ENCODE data around the gene VWA7. TPM values are rescaled to one million over a fixed set of nuclear protein-coding genes. Genes with fewer than 3 reads are reported as not detected.

Gene VWA7
- total and polyA plus RNA-seq, 5 experiments from 2014 or later = 0.34 to 0.52 (median 0.47) TPM; not detected in 2

DNA sequence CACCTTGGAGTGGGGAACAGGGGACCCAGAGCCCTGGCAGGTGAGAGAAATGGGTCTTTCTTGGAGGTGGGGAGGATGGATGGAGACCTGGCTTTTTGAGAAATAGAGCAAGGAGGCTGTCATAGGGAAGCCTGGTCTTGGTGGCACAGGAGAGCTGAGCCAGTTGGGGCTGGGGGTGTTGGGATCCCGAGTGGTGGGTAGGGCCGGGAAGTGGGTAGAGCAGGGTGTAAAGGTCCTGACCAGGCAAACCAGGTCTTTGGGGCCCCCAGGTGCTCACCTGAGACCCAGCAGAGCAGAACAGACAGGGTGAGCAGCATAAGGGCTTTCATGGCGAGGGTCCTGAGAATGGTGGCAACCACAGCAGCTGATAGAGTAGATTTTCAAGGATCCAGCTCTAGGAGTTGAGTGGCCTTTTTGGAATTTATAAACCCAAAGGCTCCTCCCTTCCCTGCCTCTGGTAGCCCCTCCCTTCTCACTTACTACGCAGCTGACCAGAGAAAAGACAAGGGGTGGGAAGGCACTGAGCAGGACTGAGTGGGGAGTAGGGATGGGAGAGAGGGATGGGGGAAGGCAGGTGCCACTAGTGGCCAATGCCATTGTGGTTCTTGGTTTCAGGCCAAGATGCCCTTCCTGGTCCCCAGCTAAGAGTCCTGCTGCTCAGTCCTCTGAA is 55.6 kb downstream of the VWA7 start, which contains the start of gene LY6G6C:
Gene LY6G6C (minus strand): TSS at position 396 of the 670 bp plus-strand sequence. CDS start 67 bp downstream, at position 329.
- ATAC-seq (no peak), DNase-seq (no peak)
- POLR2A ChIA-PET = interaction anchor here (0.6 kb wide), 1 partner anchor 86 kb away, joined by 8 read pairs; no protein-coding TSS in a partner anchor

DNA sequence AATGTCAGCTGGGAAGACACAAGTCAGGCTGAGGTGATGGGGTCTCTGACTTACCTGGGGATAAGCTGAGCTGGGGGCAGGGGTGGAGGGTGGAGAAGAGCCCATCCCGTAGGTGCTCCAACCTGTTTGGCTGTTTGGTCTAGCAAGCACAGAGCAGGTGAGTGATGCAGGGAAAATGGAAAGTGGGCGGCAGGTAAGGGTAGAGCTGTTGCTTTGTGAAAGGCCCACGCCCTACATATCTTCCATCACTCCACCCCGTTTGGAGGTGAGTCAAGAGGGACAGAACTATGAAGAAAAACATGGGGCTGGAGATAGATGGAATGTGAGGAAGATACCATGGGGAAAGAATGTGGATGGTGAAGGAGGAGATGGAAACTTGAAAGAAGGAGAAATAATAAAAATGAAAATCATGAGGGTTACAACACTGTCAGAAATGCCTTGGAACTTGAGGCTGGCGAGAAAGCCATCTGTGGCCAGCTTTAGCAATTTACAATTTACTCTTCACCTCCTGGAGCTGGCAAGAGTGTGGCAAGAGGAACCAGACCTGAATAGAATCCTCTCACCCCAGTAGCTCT is 56.8 kb downstream of the VWA7 start:
- no peak for ATAC-seq
- POLR2A ChIA-PET = no interaction called here
- H3K27ac Mint-ChIP-seq = peak overlapping the region in 1 of 10 donors; percentile 74

More for the DNA sequence above, 55.6 kb downstream of the VWA7 start, which contains the start of gene LY6G6C:
- Mint-ChIP-seq H3K36me3 (no peaks in the 10 kb centered on the region), H3K4me1 (peaks cover 14 to 30% (median 23%) of the 10 kb centered on the region in 4 donors), H3K4me3 (peak within 1 kb of the TSS in 2 of 10 donors; percentile 1 to 30), H3K9me3 (no peaks in the 10 kb centered on the region), H3K27me3 (no peaks in the 10 kb centered on the region), H3K27ac (peak within 1 kb of the TSS in 5 of 10 donors; percentile 7 to 87 (median 78))

GRCh38 chr6:31719001-31719400 is 58.1 kb downstream of the VWA7 start:
- ATAC-seq (no peak), DNase-seq (no peak)
- Mint-ChIP-seq H3K27ac (peak overlapping the region in 1 of 10 donors; percentile 56), H3K27me3 (no peaks in the 10 kb centered on the region), H3K4me3 (no peak overlapping the region), H3K4me1 (peaks cover 10 to 17% (median 14%) of the 10 kb centered on the region in 4 donors), H3K36me3 (no peaks in the 10 kb centered on the region), H3K9me3 (no peaks in the 10 kb centered on the region)
- POLR2A ChIA-PET = no interaction called here

More for the DNA sequence above, 56.8 kb downstream of the VWA7 start:
- Mint-ChIP-seq H3K9me3 (no peaks in the 10 kb centered on the region), H3K36me3 (no peaks in the 10 kb centered on the region), H3K27me3 (no peaks in the 10 kb centered on the region), H3K4me3 (no peak overlapping the region), H3K4me1 (peaks cover 10 to 21% (median 13%) of the 10 kb centered on the region in 4 donors)
- DNase-seq = no peak

DNA sequence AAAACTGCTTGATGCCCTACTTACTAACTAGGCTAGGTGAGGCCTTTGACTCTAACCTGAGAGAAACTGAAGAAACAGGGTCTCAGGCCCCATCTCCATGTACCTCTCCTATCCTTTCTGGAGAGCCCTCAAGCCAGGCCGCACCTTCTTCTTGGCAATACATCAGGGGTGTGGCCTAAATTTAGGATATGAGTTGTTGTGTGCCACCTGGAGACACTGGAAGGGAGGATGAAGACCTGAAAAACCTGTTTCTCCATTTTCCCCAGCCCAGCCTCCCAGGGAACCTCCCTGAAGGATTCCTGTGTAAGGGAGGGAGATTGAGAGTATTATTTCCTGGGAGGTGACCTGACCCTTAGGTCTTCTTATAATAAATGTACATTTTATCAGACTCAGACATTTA is 58.9 kb downstream of the VWA7 start:
- H3K9me3 Mint-ChIP-seq = no peaks in the 10 kb centered on the region
- no peak overlapping the region for H3K27ac Mint-ChIP-seq
- ATAC-seq (no peak), DNase-seq (no peak)
- POLR2A ChIA-PET = no interaction called here
- H3K4me1 Mint-ChIP-seq = peaks cover 9 to 15% (median 13%) of the 10 kb centered on the region in 4 donors
- H3K4me3 Mint-ChIP-seq = no peak overlapping the region
- no peaks in the 10 kb centered on the region for H3K36me3 Mint-ChIP-seq
- H3K27me3 Mint-ChIP-seq = no peaks in the 10 kb centered on the region

GRCh38 chr6:31717499-31718222 is 59.5 kb downstream of the VWA7 start:
- no peak overlapping the region for H3K4me3 Mint-ChIP-seq
- H3K27ac Mint-ChIP-seq = no peak overlapping the region
- no peaks in the 10 kb centered on the region for H3K27me3 Mint-ChIP-seq
- ATAC-seq (no peak), DNase-seq (no peak)
- H3K4me1 Mint-ChIP-seq = peaks cover 8 to 15% (median 11%) of the 10 kb centered on the region in 4 donors
- no peaks in the 10 kb centered on the region for H3K9me3 Mint-ChIP-seq
- H3K36me3 Mint-ChIP-seq = no peaks in the 10 kb centered on the region
- POLR2A ChIA-PET = no interaction called here

Other genes starting within 250 kb of the VWA7 start
Only the 30 nearest of the 43 such genes appear.
- 10 to 100 TPM; 23.0 to 27.3 TPM for gene AIF1, start 162.1 kb downstream of the VWA7 start, total RNA-seq
- gene AIF1, start 162.1 kb downstream of the VWA7 start, polyA plus RNA-seq = 100 to 1,000 TPM; 145 to 242 (median 239) TPM
- gene PRRC2A, start 156.6 kb downstream of the VWA7 start, total RNA-seq = 100 to 1,000 TPM; 227 to 230 TPM
- gene PRRC2A, start 156.6 kb downstream of the VWA7 start, polyA plus RNA-seq = 1 to 10 TPM; 4.5 to 7.1 (median 5.0) TPM
- 100 to 1,000 TPM; 244 to 258 TPM for gene BAG6, start 124.7 kb downstream of the VWA7 start, total RNA-seq
- gene BAG6, start 124.7 kb downstream of the VWA7 start, polyA plus RNA-seq = 10 to 100 TPM; 17.7 to 21.5 (median 21.1) TPM
- 1 to 10 TPM; 2.2 to 3.1 TPM for gene APOM, start 121.4 kb downstream of the VWA7 start, total RNA-seq
- 1 to 10 TPM; 5.0 to 8.0 (median 5.5) TPM for gene APOM, start 121.4 kb downstream of the VWA7 start, polyA plus RNA-seq
- 10 to 100 TPM; 24.9 to 26.3 TPM for gene C6orf47, start 116.5 kb downstream of the VWA7 start, total RNA-seq
- gene C6orf47, start 116.5 kb downstream of the VWA7 start, polyA plus RNA-seq = 10 to 100 TPM; 17.0 to 36.7 (median 21.3) TPM
- 10 to 100 TPM; 26.6 to 27.9 TPM for gene GPANK1, start 112.3 kb downstream of the VWA7 start, total RNA-seq
- gene GPANK1, start 112.3 kb downstream of the VWA7 start, polyA plus RNA-seq = 10 to 100 TPM; 20.8 to 22.9 (median 21.2) TPM
- gene CSNK2B, start 111.2 kb downstream of the VWA7 start, total RNA-seq = 100 to 1,000 TPM; 131 to 133 TPM
- gene CSNK2B, start 111.2 kb downstream of the VWA7 start, polyA plus RNA-seq = 100 to 1,000 TPM; 214 to 230 (median 217) TPM
- gene LY6G5B, start 107.4 kb downstream of the VWA7 start, total RNA-seq = 10 to 100 TPM; 44.1 to 48.8 TPM
- gene LY6G5B, start 107.4 kb downstream of the VWA7 start, polyA plus RNA-seq = under 1 TPM in 1 of 3 donors, not detected in 2; 0.25 TPM
- gene LY6G5C, start 96.3 kb downstream of the VWA7 start, total RNA-seq = 1 to 10 TPM; 4.4 to 5.5 TPM
- 1 to 10 TPM; 4.6 to 7.9 (median 7.6) TPM for gene LY6G5C, start 96.3 kb downstream of the VWA7 start, polyA plus RNA-seq
- 10 to 100 TPM; 58.4 to 59.9 TPM for gene ABHD16A, start 74.0 kb downstream of the VWA7 start, total RNA-seq
- gene ABHD16A, start 74.0 kb downstream of the VWA7 start, polyA plus RNA-seq = 10 to 100 TPM; 26.9 to 35.5 (median 34.1) TPM
- gene LY6G6F, start 70.5 kb downstream of the VWA7 start, total RNA-seq = not detected
- not detected for gene LY6G6F, start 70.5 kb downstream of the VWA7 start, polyA plus RNA-seq
- not detected for gene LY6G6D, start 62.0 kb downstream of the VWA7 start, total RNA-seq
- gene LY6G6D, start 62.0 kb downstream of the VWA7 start, polyA plus RNA-seq = not detected
- gene LY6G6C, start 55.6 kb downstream of the VWA7 start, total RNA-seq = not detected
- not detected for gene LY6G6C, start 55.6 kb downstream of the VWA7 start, polyA plus RNA-seq
- gene MPIG6B, start 54.0 kb downstream of the VWA7 start, total RNA-seq = 1 to 10 TPM; 1.4 to 1.9 TPM
- gene MPIG6B, start 54.0 kb downstream of the VWA7 start, polyA plus RNA-seq = 1 to 10 TPM; 1.2 to 4.9 (median 1.3) TPM
- gene DDAH2, start 48.0 kb downstream of the VWA7 start, total RNA-seq = 1 to 10 TPM; 3.1 to 5.1 TPM
- gene DDAH2, start 48.0 kb downstream of the VWA7 start, polyA plus RNA-seq = 10 to 100 TPM in 2 of 3 donors, 1 to 10 TPM in 1; 8.0 to 14.7 (median 10.3) TPM
- gene CLIC1, start 40.8 kb downstream of the VWA7 start, total RNA-seq = 10 to 100 TPM; 23.7 to 27.1 TPM
- gene CLIC1, start 40.8 kb downstream of the VWA7 start, polyA plus RNA-seq = 100 to 1,000 TPM in 2 of 3 donors, 10 to 100 TPM in 1; 95.1 to 345 (median 114) TPM
- gene MSH5, start 37.3 kb downstream of the VWA7 start, total RNA-seq = 1 to 10 TPM; 7.2 to 8.3 TPM
- 1 to 10 TPM in 2 of 3 donors, under 1 TPM in 1; 0.61 to 1.1 (median 1.1) TPM for gene MSH5, start 37.3 kb downstream of the VWA7 start, polyA plus RNA-seq
- 1 to 10 TPM; 1.6 to 2.1 TPM for gene SAPCD1, start 14.7 kb downstream of the VWA7 start, total RNA-seq
- not detected for gene SAPCD1, start 14.7 kb downstream of the VWA7 start, polyA plus RNA-seq
- gene VARS1, start 18.4 kb upstream of the VWA7 start, total RNA-seq = 10 to 100 TPM; 37.6 to 40.3 TPM
- gene VARS1, start 18.4 kb upstream of the VWA7 start, polyA plus RNA-seq = 10 to 100 TPM; 27.5 to 37.8 (median 30.3) TPM
- gene LSM2, start 29.6 kb upstream of the VWA7 start, total RNA-seq = 10 to 100 TPM; 28.9 to 31.9 TPM
- gene LSM2, start 29.6 kb upstream of the VWA7 start, polyA plus RNA-seq = 10 to 100 TPM; 67.1 to 80.3 (median 77.9) TPM
- 1 to 10 TPM; 3.5 to 4.0 TPM for gene HSPA1L, start 38.0 kb upstream of the VWA7 start, total RNA-seq
- gene HSPA1L, start 38.0 kb upstream of the VWA7 start, polyA plus RNA-seq = 1 to 10 TPM in 2 of 3 donors, under 1 TPM in 1; 0.56 to 1.6 (median 1.6) TPM
- 10 to 100 TPM; 54.8 to 56.9 TPM for gene HSPA1A, start 38.2 kb upstream of the VWA7 start, total RNA-seq
- gene HSPA1A, start 38.2 kb upstream of the VWA7 start, polyA plus RNA-seq = 10 to 100 TPM in 2 of 3 donors, 1 to 10 TPM in 1; 6.9 to 17.3 (median 11.4) TPM
- 10 to 100 TPM; 39.6 to 42.2 TPM for gene HSPA1B, start 50.4 kb upstream of the VWA7 start, total RNA-seq
- 1 to 10 TPM in 2 of 3 donors, under 1 TPM in 1; 0.28 to 1.3 (median 1.2) TPM for gene HSPA1B, start 50.4 kb upstream of the VWA7 start, polyA plus RNA-seq
- 10 to 100 TPM; 15.0 to 15.8 TPM for gene NEU1, start 85.5 kb upstream of the VWA7 start, total RNA-seq
- gene NEU1, start 85.5 kb upstream of the VWA7 start, polyA plus RNA-seq = 10 to 100 TPM; 10.9 to 17.9 (median 16.2) TPM
- not detected for gene SLC44A4, start 101.7 kb upstream of the VWA7 start, total RNA-seq
- not detected for gene SLC44A4, start 101.7 kb upstream of the VWA7 start, polyA plus RNA-seq
- 10 to 100 TPM; 77.1 to 81.8 TPM for gene EHMT2, start 120.4 kb upstream of the VWA7 start, total RNA-seq
- 10 to 100 TPM; 37.3 to 57.9 (median 43.0) TPM for gene EHMT2, start 120.4 kb upstream of the VWA7 start, polyA plus RNA-seq
- gene ZBTB12, start 124.8 kb upstream of the VWA7 start, total RNA-seq = 1 to 10 TPM; 3.1 to 3.7 TPM
- gene ZBTB12, start 124.8 kb upstream of the VWA7 start, polyA plus RNA-seq = not detected
- 1 to 10 TPM; 3.8 to 4.3 TPM for gene C2, start 150.4 kb upstream of the VWA7 start, total RNA-seq
- not detected for gene C2, start 150.4 kb upstream of the VWA7 start, polyA plus RNA-seq
- gene CFB, start 168.8 kb upstream of the VWA7 start, total RNA-seq = 1 to 10 TPM; 1.0 to 1.4 TPM
- under 1 TPM in 2 of 3 donors, not detected in 1; 0.22 to 0.61 TPM for gene CFB, start 168.8 kb upstream of the VWA7 start, polyA plus RNA-seq
- gene NELFE, start 181.6 kb upstream of the VWA7 start, total RNA-seq = 10 to 100 TPM; 41.7 to 45.1 TPM
- gene NELFE, start 181.6 kb upstream of the VWA7 start, polyA plus RNA-seq = 10 to 100 TPM; 55.9 to 68.6 (median 66.4) TPM